ENCODE measurements around the gene IL1R2. TPM values are rescaled to one million over a fixed set of nuclear protein-coding genes. Genes with fewer than 3 reads are reported as not detected.
A peak's percentile ranks its signal among the peaks of the same experiment; 100 is the strongest.

Gene IL1R2
- total and polyA plus RNA-seq, 9 of the 15 experiments (the other 6 are each of a cell fraction or from before 2014, with no cell fraction given): 0.13 TPM; not detected in 8

- TF ChIP-seq ARID3A (IDR thresholded peaks at IDR 0.05; ENCODE audit: borderline replicate concordance, low read depth, low read length): peak; percentile 60; the same call in 1 of the 2 replicates
- TF ChIP-seq ZNF175 (CRISPR knock-in tag; IDR thresholded peaks at IDR 0.05; ENCODE audit: low read depth): peak; percentile 95
- peak; percentile 98 for TF ChIP-seq CTBP1 (IDR thresholded peaks at IDR 0.05; ENCODE audit: borderline replicate concordance)
- peak; percentile 51; the same call in 1 of the 2 replicates for TF ChIP-seq ZBTB12 (CRISPR knock-in tag; IDR thresholded peaks at IDR 0.05)
- TF ChIP-seq CBX1 (IDR thresholded peaks at IDR 0.05; ENCODE audit: low read depth): 0 out of 2 replicates have a peak, but pooled peaks have one; percentile 33
- peak; percentile 88; the same call in 1 of the 2 replicates for TF ChIP-seq RNF2 (IDR thresholded peaks at IDR 0.05)
- no peak for TF ChIP-seq PBX2 (CRISPR knock-in tag; IDR thresholded peaks at IDR 0.05; ENCODE audit: low read depth)
- peak; percentile 38; the same call in 1 of the 2 replicates for TF ChIP-seq PBX2 (tag; conservative IDR thresholded peaks at IDR 0.05; ENCODE audit: low read depth)
- TF ChIP-seq HMGN3 (IDR thresholded peaks at IDR 0.05; ENCODE audit: borderline replicate concordance, extremely low read depth, insufficient read length, low read depth, low read length): peak; percentile 99
- TF ChIP-seq MCM5 (IDR thresholded peaks at IDR 0.05; ENCODE audit: low read depth): no peak
- no peak for TF ChIP-seq CSDE1 (IDR thresholded peaks at IDR 0.05)
- peak; percentile 95 for TF ChIP-seq SMAD3 (CRISPR knock-in tag; conservative IDR thresholded peaks at IDR 0.05)
- TF ChIP-seq ETV6 (IDR thresholded peaks at IDR 0.05; ENCODE audit: borderline replicate concordance in 1 of 2, low read depth in 2 of 2, low read length in 1 of 2): peak in 1 of 2 experiments; percentile 83; a peak in 2 of 4 replicates
- no peak for TF ChIP-seq ETV6 (CRISPR knock-in tag; IDR thresholded peaks at IDR 0.05; ENCODE audit: borderline replicate concordance)
- TF ChIP-seq HIVEP1 (CRISPR knock-in tag; IDR thresholded peaks at IDR 0.05): peak; percentile 83
- no peak for TF ChIP-seq KLF10 (CRISPR knock-in tag; IDR thresholded peaks at IDR 0.05)
- peak; percentile 96 for TF ChIP-seq ZNF197 (CRISPR knock-in tag; IDR thresholded peaks at IDR 0.05; ENCODE audit: low read depth)
- no peak for TF ChIP-seq IRF2 (CRISPR knock-in tag; IDR thresholded peaks at IDR 0.05)
- TF ChIP-seq MTA3 (IDR thresholded peaks at IDR 0.05; ENCODE audit: borderline replicate concordance): peak; percentile 91
- peak; percentile 89 for TF ChIP-seq VEZF1 (CRISPR knock-in tag; IDR thresholded peaks at IDR 0.05)
- TF ChIP-seq ZKSCAN1 (IDR thresholded peaks at IDR 0.05; ENCODE audit: low read depth, low read length): peak; percentile 81
- TF ChIP-seq NFYB (IDR thresholded peaks at IDR 0.05; ENCODE audit: extremely low read depth, insufficient read length): no peak
These were observed 77.7 kb downstream of the IL1R2 start (continued) for GRCh38 chr2:102069311-102069974.

Measured in K562 (cell line).